HG02571 (cell line): ENCODE measurements around the gene ZNF385B.
"Not testable (repeated sequence)": the region's sequence is repeated elsewhere in the genome, so short reads cannot be mapped to it uniquely, and the experiment has no call there.

Source experiments
- ATAC-seq: cut with Tn5 transposase; IDR thresholded peaks from one replicate; pipeline ENCODE4 v1.9.1; 2021; ENCODE audit warnings: mild to moderate bottlenecking, moderate library complexity; ENCODE audit not compliant: unreplicated experiment

The ZNF385B gene

DNA sequence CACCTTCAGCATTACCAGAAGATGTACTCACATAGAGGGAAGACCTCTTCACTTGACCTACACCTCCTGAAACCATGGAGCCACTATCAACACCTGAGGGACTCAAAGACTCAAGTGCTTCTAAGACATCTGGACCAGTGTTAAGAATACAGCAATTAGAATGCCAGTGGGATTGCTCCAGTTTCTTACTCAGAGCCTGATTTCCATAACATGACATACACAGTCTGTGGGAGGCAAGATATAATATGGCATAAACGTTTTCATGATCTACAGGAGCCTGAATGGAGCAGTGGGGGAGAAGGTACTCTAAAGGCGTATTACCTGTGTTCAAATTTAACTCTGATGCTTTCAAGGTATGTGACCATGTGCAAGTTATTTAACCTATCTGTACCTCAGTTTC is 57.2 kb downstream of the ZNF385B start:
- ATAC-seq, result no peak

GRCh38 chr2:179802051-179802882 is 59.1 kb downstream of the ZNF385B start:
- no peak for ATAC-seq

- no peak for ATAC-seq
These were observed 60.6 kb downstream of the ZNF385B start for GRCh38 chr2:179800776-179801175.

GRCh38 chr2:179796213-179797007 is 65.0 kb downstream of the ZNF385B start:
- no peak for ATAC-seq

- no peak for ATAC-seq
These were observed 67.5 kb downstream of the ZNF385B start for GRCh38 chr2:179793902-179794301.

- no peak for ATAC-seq
These were observed 68.2 kb downstream of the ZNF385B start for GRCh38 chr2:179793238-179793637.

GRCh38 chr2:179790235-179791217 is 70.9 kb downstream of the ZNF385B start:
- no peak for ATAC-seq

- no peak for ATAC-seq
These were observed 73.3 kb downstream of the ZNF385B start for GRCh38 chr2:179788104-179788503.

- no peak for ATAC-seq
These were observed 73.8 kb downstream of the ZNF385B start for GRCh38 chr2:179787601-179788000.

GRCh38 chr2:179785902-179786301 is 75.5 kb downstream of the ZNF385B start:
- ATAC-seq, result no peak

- not testable (repeated sequence) for ATAC-seq
These were observed 79.1 kb downstream of the ZNF385B start for GRCh38 chr2:179782346-179782745.

- ATAC-seq, result no peak
These were observed 87.4 kb downstream of the ZNF385B start for GRCh38 chr2:179773986-179774385.

DNA sequence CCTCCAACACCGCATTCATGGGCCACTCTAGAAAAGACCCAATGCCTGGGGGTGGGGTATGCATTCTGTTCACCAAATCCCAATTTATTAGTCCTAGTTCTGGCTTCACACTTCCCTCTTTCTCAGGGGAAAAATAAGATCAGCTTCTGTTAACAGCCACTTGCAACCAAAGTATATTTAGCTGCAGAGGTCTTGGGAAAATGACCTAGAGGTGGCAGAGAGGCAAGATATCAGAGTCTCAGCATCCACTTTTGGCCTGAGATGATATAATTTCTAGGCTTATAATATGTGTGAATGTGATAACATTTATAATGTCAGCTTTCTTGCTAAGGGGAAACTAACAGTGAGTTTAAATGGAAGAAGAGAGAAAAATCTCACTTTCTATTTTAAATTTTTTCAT is 89.1 kb downstream of the ZNF385B start:
- ATAC-seq, result no peak

- no peak for ATAC-seq
These were observed 89.6 kb downstream of the ZNF385B start for GRCh38 chr2:179771791-179772190.

DNA sequence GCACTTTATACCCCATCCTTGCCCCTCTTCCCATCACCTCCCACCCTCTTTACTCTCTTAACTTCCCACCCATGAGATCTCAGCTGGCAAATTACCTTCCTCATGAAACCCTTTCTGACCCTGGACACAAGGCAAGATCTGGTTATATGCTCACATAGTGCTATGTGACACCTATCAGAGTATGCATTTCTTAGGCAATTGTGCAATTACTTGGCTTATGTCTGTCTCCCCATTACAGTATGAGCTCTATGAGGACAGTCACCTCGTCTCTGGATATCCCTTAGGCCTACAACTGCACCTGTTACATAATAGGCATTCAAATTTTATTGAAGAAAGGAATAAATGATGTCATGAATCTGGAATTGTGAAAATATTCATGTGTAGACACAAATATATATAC is 91.4 kb downstream of the ZNF385B start:
- no peak for ATAC-seq

DNA sequence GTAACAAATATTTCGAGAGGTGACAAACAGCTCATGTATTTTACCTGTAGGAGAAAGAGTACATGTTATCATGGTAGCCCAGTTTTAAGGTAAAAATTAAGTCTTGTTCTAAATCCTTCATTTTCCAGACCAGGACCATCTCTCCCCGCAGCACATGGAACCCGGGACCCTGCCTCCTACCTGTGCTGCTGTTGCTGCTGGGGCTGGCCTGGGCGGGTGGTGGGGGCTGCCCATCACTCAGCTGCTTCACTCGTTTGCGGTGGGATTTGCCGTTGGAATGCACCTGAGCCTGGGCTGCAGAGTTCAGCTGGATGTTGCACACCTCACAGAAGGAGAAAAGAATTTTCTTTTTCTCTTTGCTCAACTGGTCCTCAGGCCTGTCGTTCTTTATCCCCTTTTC is 92.1 kb downstream of the ZNF385B start:
- ATAC-seq, result no peak

DNA sequence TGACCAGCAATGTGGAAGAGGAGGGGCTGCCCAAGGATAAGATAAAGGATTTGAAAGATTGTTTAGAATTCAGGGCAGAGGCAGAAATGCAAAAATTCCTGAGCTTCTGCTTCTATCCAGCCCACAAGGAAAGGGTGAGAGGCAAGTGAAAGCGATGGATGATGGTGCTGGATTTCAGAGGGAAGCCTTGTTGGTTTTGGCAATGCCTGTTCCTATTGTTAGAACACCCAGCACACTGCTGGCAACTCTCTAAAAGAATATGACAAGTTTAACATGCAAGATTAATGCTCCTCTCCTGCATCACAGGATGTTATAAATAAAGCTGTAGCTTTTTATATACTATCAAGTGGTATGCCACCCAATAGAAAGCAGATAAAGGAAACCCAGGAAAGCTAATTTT is 92.6 kb downstream of the ZNF385B start:
- ATAC-seq, result no peak

GRCh38 chr2:179765666-179766065 is 95.7 kb downstream of the ZNF385B start:
- ATAC-seq, result no peak

GRCh38 chr2:179764710-179765109 is 96.7 kb downstream of the ZNF385B start:
- ATAC-seq, result no peak

DNA sequence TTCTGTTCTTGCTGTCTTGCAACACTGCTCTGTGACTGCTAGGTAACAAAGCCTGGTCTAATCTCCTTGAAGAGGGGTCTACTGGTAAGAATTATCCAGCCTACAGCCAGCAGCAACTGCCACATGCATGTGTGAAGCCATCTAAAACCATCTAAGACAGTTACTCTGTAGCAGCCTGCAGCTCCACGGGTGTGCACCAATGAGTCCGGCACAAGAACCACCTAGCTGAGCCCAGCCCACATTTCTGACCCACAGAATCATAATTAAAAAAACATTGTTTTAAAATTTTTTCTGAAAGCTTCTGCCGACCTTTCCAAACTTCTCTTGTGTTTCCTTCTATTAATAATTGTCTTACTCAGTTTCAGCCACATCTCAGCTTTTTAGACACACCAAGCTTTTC is 102.8 kb downstream of the ZNF385B start:
- ATAC-seq, result no peak
